ENCODE data around the gene SMARCA2.

DNA sequence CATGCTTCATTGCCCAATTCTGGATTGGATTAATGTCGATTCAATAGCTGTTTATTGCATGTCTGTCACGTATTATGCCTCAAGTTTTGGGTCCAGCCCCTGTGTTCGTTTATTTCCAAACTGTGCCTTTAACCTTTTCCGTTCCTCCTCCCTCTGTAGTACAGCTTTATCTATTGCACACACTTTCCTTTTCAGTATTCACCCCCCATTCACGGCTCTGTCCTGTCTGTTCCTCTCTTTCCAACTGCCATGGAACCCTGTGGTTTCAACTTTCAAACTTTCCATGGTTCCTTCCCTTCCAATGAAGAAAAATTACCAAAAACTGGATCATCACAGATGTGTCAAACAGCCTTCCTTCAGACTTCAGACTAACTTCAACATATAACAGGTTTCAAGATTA, 17.1 kb downstream of the SMARCA2 start:
- TF ChIP-seq, protein P1, sequence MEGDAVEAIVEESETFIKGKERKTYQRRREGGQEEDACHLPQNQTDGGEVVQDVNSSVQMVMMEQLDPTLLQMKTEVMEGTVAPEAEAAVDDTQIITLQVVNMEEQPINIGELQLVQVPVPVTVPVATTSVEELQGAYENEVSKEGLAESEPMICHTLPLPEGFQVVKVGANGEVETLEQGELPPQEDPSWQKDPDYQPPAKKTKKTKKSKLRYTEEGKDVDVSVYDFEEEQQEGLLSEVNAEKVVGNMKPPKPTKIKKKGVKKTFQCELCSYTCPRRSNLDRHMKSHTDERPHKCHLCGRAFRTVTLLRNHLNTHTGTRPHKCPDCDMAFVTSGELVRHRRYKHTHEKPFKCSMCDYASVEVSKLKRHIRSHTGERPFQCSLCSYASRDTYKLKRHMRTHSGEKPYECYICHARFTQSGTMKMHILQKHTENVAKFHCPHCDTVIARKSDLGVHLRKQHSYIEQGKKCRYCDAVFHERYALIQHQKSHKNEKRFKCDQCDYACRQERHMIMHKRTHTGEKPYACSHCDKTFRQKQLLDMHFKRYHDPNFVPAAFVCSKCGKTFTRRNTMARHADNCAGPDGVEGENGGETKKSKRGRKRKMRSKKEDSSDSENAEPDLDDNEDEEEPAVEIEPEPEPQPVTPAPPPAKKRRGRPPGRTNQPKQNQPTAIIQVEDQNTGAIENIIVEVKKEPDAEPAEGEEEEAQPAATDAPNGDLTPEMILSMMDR (IDR thresholded peaks at IDR 0.05; ENCODE audit: low read depth, low read length, missing input control): no peak
- TF ChIP-seq, protein P2, sequence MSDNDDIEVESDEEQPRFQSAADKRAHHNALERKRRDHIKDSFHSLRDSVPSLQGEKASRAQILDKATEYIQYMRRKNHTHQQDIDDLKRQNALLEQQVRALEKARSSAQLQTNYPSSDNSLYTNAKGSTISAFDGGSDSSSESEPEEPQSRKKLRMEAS (IDR thresholded peaks at IDR 0.05): no peak
- TF ChIP-seq, protein P3, sequence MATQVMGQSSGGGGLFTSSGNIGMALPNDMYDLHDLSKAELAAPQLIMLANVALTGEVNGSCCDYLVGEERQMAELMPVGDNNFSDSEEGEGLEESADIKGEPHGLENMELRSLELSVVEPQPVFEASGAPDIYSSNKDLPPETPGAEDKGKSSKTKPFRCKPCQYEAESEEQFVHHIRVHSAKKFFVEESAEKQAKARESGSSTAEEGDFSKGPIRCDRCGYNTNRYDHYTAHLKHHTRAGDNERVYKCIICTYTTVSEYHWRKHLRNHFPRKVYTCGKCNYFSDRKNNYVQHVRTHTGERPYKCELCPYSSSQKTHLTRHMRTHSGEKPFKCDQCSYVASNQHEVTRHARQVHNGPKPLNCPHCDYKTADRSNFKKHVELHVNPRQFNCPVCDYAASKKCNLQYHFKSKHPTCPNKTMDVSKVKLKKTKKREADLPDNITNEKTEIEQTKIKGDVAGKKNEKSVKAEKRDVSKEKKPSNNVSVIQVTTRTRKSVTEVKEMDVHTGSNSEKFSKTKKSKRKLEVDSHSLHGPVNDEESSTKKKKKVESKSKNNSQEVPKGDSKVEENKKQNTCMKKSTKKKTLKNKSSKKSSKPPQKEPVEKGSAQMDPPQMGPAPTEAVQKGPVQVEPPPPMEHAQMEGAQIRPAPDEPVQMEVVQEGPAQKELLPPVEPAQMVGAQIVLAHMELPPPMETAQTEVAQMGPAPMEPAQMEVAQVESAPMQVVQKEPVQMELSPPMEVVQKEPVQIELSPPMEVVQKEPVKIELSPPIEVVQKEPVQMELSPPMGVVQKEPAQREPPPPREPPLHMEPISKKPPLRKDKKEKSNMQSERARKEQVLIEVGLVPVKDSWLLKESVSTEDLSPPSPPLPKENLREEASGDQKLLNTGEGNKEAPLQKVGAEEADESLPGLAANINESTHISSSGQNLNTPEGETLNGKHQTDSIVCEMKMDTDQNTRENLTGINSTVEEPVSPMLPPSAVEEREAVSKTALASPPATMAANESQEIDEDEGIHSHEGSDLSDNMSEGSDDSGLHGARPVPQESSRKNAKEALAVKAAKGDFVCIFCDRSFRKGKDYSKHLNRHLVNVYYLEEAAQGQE (IDR thresholded peaks at IDR 0.05): no peak
- TF ChIP-seq, protein P4, sequence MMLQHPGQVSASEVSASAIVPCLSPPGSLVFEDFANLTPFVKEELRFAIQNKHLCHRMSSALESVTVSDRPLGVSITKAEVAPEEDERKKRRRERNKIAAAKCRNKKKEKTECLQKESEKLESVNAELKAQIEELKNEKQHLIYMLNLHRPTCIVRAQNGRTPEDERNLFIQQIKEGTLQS (IDR thresholded peaks at IDR 0.05): no peak
- TF ChIP-seq EGR1 (IDR thresholded peaks at IDR 0.05; ENCODE audit: low read depth in 2 of 2) (no peak), TAF1 (conservative IDR thresholded peaks at IDR 0.05) (no peak)
- TF ChIP-seq, protein P5, sequence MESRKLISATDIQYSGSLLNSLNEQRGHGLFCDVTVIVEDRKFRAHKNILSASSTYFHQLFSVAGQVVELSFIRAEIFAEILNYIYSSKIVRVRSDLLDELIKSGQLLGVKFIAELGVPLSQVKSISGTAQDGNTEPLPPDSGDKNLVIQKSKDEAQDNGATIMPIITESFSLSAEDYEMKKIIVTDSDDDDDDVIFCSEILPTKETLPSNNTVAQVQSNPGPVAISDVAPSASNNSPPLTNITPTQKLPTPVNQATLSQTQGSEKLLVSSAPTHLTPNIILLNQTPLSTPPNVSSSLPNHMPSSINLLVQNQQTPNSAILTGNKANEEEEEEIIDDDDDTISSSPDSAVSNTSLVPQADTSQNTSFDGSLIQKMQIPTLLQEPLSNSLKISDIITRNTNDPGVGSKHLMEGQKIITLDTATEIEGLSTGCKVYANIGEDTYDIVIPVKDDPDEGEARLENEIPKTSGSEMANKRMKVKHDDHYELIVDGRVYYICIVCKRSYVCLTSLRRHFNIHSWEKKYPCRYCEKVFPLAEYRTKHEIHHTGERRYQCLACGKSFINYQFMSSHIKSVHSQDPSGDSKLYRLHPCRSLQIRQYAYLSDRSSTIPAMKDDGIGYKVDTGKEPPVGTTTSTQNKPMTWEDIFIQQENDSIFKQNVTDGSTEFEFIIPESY (IDR thresholded peaks at IDR 0.05): no peak

All from liver (tissue), 3 donors.